GM21515 (cell line): ENCODE measurements around the gene RAB8A.
"Not testable (repeated sequence)": the region's sequence is repeated elsewhere in the genome, so short reads cannot be mapped to it uniquely, and the experiment has no call there.

Experiments
- ATAC-seq: cut with Tn5 transposase; IDR thresholded peaks from one replicate; pipeline ENCODE4 v1.9.1; 2021; ENCODE audit not compliant: unreplicated experiment

RAB8A gene

GRCh38 chr19:16077984-16078758 is 33.5 kb upstream of the RAB8A start:
- no peak for ATAC-seq

GRCh38 chr19:16078759-16079707 is 32.7 kb upstream of the RAB8A start:
- ATAC-seq, result peak; percentile 41

GRCh38 chr19:16084067-16084685 is 27.5 kb upstream of the RAB8A start:
- no peak for ATAC-seq

- no peak for ATAC-seq
These were observed 26.6 kb upstream of the RAB8A start for GRCh38 chr19:16085115-16085514.

GRCh38 chr19:16087404-16087803 is 24.3 kb upstream of the RAB8A start:
- ATAC-seq, result not testable (repeated sequence)

- no peak for ATAC-seq
These were observed 23.7 kb upstream of the RAB8A start for GRCh38 chr19:16087940-16088339.

- ATAC-seq, result no peak
These were observed 23.2 kb upstream of the RAB8A start for GRCh38 chr19:16088351-16089009.

GRCh38 chr19:16089010-16089846 is 22.5 kb upstream of the RAB8A start:
- no peak for ATAC-seq

GRCh38 chr19:16091546-16092475 is 19.9 kb upstream of the RAB8A start:
- ATAC-seq, result no peak

GRCh38 chr19:16094360-16095070 is 17.2 kb upstream of the RAB8A start:
- no peak for ATAC-seq

- ATAC-seq, result no peak
These were observed 16.6 kb upstream of the RAB8A start for GRCh38 chr19:16095071-16095571.

- ATAC-seq, result no peak
These were observed 15.3 kb upstream of the RAB8A start for GRCh38 chr19:16096280-16096855.

- no peak for ATAC-seq
These were observed 13.3 kb upstream of the RAB8A start for GRCh38 chr19:16098416-16098768.

GRCh38 chr19:16098821-16099220 is 12.9 kb upstream of the RAB8A start:
- no peak for ATAC-seq

- ATAC-seq, result not testable (repeated sequence)
These were observed 12.2 kb upstream of the RAB8A start for GRCh38 chr19:16099314-16099965.

- no peak for ATAC-seq
These were observed 11.2 kb upstream of the RAB8A start for GRCh38 chr19:16100524-16100923.

- ATAC-seq, result no peak
These were observed 7.0 kb upstream of the RAB8A start for GRCh38 chr19:16104722-16105121.
